SH-SY5Y (cell line): ENCODE measurements around the gene CNTN4.

Experiments used
- GATA2 ChIP-seq: IDR thresholded peaks from 2 replicates; pipeline ENCODE4 v1.6.1; 2011; ENCODE audit warnings: mild to moderate bottlenecking, low read depth, low read length
- GATA3 ChIP-seq: IDR thresholded peaks from 2 replicates; pipeline ENCODE4 v1.6.1; 2011; ENCODE audit warnings: low read depth, mild to moderate bottlenecking, low read length, moderate library complexity

DNA sequence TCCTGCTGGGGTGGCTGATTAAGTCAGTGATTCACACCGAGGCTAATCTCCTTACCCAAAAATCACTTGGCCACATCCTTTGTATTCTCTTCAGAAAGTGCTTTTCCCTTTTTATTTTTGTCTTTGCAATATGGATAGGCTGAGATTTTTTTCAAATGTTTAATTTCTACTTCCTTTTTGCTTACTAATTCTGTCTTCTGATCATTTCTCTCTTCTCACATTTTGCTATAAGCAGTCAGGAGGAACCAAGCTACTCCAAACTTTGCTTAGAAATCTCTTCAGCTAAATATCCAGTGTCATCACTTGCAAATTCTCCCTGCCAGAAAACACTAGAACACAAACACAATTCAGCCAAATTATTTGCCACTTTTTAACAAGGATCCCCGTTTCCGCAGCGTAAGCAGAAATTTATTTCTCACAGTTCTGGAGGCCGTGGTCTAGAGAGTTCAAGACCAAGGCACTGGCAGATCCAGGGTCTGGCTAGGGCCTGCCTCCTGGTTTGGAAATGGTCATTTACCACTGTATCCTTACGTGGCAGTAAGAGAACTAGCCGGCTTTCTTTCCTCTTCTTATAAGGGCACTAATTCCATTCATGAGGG, 906.6 kb downstream of the CNTN4 start:
- TF ChIP-seq GATA2 (no peak), GATA3 (no peak)
